ENCODE data around the gene MXD1.

DNA sequence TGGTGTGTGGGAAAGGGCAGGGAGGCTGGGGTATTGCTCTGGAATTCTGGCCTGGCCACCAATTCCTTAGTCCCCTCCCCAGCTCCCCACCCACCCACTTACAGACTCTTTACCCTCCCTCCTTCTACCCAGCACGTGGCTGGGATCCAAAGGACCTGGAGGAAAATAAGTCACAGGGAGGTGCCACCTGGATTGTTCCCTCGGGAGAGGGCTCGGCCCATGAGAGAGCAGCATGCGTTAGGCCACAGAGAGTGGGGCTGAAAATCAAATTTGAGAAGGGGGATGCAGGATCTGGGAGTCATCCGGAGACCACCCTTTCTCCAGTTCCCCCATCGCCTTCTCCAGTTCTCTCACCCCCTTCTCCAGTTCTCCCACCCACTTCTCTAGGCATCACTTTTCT lies 43.6 kb downstream of the MXD1 start:
- TF ChIP-seq, protein P1, sequence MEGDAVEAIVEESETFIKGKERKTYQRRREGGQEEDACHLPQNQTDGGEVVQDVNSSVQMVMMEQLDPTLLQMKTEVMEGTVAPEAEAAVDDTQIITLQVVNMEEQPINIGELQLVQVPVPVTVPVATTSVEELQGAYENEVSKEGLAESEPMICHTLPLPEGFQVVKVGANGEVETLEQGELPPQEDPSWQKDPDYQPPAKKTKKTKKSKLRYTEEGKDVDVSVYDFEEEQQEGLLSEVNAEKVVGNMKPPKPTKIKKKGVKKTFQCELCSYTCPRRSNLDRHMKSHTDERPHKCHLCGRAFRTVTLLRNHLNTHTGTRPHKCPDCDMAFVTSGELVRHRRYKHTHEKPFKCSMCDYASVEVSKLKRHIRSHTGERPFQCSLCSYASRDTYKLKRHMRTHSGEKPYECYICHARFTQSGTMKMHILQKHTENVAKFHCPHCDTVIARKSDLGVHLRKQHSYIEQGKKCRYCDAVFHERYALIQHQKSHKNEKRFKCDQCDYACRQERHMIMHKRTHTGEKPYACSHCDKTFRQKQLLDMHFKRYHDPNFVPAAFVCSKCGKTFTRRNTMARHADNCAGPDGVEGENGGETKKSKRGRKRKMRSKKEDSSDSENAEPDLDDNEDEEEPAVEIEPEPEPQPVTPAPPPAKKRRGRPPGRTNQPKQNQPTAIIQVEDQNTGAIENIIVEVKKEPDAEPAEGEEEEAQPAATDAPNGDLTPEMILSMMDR (optimal IDR thresholded peaks at IDR 0.05 in 1 of 3, IDR thresholded peaks at IDR 0.05 in 1 of 3, conservative IDR thresholded peaks at IDR 0.05 in 1 of 3; ENCODE audit: extremely low read depth in 1 of 3, insufficient read depth in 2 of 3, low read length in 3 of 3): no peak
- no peak for TF ChIP-seq EZH2 (IDR thresholded peaks at IDR 0.05; ENCODE audit: low read length)

Data from keratinocyte (primary cell).